K562 (cell line): ENCODE measurements around the gene NPIPB2. TPM values are rescaled to one million over a fixed set of nuclear protein-coding genes. Genes with fewer than 3 reads are reported as not detected.

Source experiments
- CLOCK ChIP-seq: fragments of 250-450 bp; sonication (Bioruptor Pico); IDR thresholded peaks from 2 replicates; pipeline ENCODE4 v1.4.0; 2020; ENCODE audit warnings: mild to moderate bottlenecking, moderate library complexity, borderline replicate concordance
- CTBP1 ChIP-seq: fragments of 450-650 bp; IDR thresholded peaks from 2 replicates; pipeline ENCODE4 v1.6.1; 2016; ENCODE audit warnings: borderline replicate concordance
- CXXC5 ChIP-seq: fragments of 250-450 bp; sonication (Bioruptor Pico); IDR thresholded peaks from 2 replicates; pipeline ENCODE4 v1.8.0; 2022; ENCODE audit warnings: inconsistent platforms, mild to moderate bottlenecking, moderate library complexity
- EGR1 ChIP-seq: fragments of 450-650 bp; conservative IDR thresholded peaks from 2 replicates; pipeline ENCODE4 v1.6.1; 2017; ENCODE audit warnings: mild to moderate bottlenecking
- HDAC6 ChIP-seq: IDR thresholded peaks from 2 replicates; pipeline ENCODE4 v1.6.1; 2012; ENCODE audit warnings: low read depth, mild to moderate bottlenecking, control low read depth, inconsistent platforms, low read length, moderate library complexity
- HNRNPK ChIP-seq: fragments of 200-400 bp; formaldehyde crosslinking; IDR thresholded peaks from one replicate; pipeline ENCODE4 v1.6.1; 2018; ENCODE audit warnings: mild to moderate bottlenecking, low read depth, low read length; ENCODE audit not compliant: poor library complexity, severe bottlenecking
- MNT ChIP-seq, 2 experiments: fragments of 450-650 bp; conservative IDR thresholded peaks; 2 replicates each; pipeline ENCODE4 v1.6.1; 2017; ENCODE audit warnings: mild to moderate bottlenecking in 2 of 2, moderate library complexity in 2 of 2
- NEUROD1 ChIP-seq: fragments of 150-350 bp; IDR thresholded peaks from 2 replicates; pipeline ENCODE4 v1.6.1; 2014; ENCODE audit warnings: borderline replicate concordance, low read length, low read depth; ENCODE audit not compliant: partially characterized antibody
- NKRF ChIP-seq: fragments of 450-650 bp; IDR thresholded peaks from 2 replicates; pipeline ENCODE4 v1.6.1; 2016; ENCODE audit warnings: borderline replicate concordance
- NUFIP1 ChIP-seq: fragments of 450-650 bp; IDR thresholded peaks from 2 replicates; pipeline ENCODE4 v1.6.1; 2018; ENCODE audit not compliant: partially characterized antibody
- SNRNP70 ChIP-seq: fragments of 200-400 bp; formaldehyde crosslinking; optimal IDR thresholded peaks from 2 replicates; pipeline ENCODE3; 2017; ENCODE audit warnings: low read depth, low read length
- polyA plus RNA-seq, 8 experiments: library from polyadenylated mRNA; depleted of rRNA in 4 of 8; stranded (reverse) in 5 of 8; unstranded in 3 of 8; fragments of >200 nt; fragmentation: Nextera tagmentation in 2 of 8; fragmentation: Illumina TruSeq in 1 of 8; extraction: Ambion mirVana in 2 of 8; extraction: Trizol in 1 of 8; gene quantifications; 2 replicates each; pipeline versions ENCODE4 v1.2.1 to v1.2.3, GENCODE V29; 2011 to 2014; ENCODE audit warnings: inconsistent platforms in 1 of 8, missing spikeins in 1 of 8
- total RNA-seq, 7 experiments: library from RNA; depleted of rRNA in 6 of 7; stranded (reverse); fragments of >200 nt in 6 of 7; fragmentation: Illumina TruSeq in 2 of 7; extraction: Trizol in 2 of 7; gene quantifications; 2 replicates each; pipeline versions ENCODE4 v1.2.1 to v1.2.3, GENCODE V29; 2011 to 2021; ENCODE audit warnings: low replicate concordance in 1 of 7
- TF ChIP-seq, protein P1 (sequence below), 2 experiments: fragments of 450-650 bp in 1 of 2; IDR thresholded peaks; 2 replicates each; pipeline ENCODE4 v1.6.1; 2011 to 2017; ENCODE audit warnings: low read depth in 2 of 2, antibody characterized with exemption in 1 of 2, borderline replicate concordance in 1 of 2, low read length in 1 of 2, mild to moderate bottlenecking in 1 of 2, mixed read lengths in 1 of 2; ENCODE audit not compliant: control insufficient read depth in 1 of 2
- TF ChIP-seq, protein P2 (sequence below): fragments of 450-650 bp; formaldehyde crosslinking; IDR thresholded peaks from 2 replicates; pipeline ENCODE4 v1.4.0; 2020; ENCODE audit warnings: mild to moderate bottlenecking, moderate library complexity

The NPIPB2 gene
- total and polyA plus RNA-seq, 9 of the 15 experiments (the other 6 are each of a cell fraction or from before 2014, with no cell fraction given) = 0.21 to 2.9 (median 1.6) TPM; not detected in 1

DNA sequence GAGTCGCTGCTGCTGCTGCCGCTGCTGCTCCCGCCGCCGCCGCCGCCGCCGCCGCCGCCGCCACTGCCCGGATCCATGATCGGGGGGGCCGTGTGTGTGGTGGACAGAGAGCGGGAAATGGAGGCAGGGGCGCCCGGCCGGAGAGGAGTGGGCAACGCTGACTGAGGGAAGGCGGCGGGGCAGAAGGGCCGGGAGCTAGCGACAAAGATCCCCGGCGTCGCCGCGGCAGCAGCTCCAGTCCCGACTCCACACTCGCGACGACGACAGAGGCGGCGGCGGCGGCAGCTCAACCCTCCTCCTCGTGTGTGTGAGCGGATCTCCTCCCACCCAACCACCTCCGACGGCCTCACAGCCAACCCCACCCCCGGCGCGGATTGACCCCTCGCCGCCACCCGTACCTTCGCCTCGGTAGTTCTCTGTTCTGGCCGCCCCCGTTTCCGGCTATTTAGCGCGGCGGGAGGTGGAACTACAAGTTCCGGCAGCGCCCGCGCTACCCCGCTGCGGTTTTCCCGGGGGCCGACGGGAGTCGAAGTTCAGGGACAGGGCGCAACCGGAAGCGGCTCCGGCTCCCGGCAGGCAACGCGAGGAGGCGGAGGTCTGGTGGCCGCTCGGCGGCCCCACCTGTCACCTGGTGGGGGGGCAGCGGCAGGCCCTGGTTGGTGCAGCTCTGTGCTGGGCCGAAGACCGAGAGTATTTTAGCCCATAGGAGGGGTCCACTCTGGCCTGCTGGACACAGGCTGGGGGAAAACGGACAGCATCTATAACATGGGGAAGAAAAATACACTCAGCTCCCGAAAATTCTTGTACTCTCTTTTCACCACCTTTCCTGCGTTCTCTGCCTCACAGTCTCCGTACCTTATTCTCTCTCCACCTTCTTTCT is 26.0 kb downstream of the NPIPB2 start, which contains the start of gene GSPT1 (continued):
- TF ChIP-seq, protein P1, sequence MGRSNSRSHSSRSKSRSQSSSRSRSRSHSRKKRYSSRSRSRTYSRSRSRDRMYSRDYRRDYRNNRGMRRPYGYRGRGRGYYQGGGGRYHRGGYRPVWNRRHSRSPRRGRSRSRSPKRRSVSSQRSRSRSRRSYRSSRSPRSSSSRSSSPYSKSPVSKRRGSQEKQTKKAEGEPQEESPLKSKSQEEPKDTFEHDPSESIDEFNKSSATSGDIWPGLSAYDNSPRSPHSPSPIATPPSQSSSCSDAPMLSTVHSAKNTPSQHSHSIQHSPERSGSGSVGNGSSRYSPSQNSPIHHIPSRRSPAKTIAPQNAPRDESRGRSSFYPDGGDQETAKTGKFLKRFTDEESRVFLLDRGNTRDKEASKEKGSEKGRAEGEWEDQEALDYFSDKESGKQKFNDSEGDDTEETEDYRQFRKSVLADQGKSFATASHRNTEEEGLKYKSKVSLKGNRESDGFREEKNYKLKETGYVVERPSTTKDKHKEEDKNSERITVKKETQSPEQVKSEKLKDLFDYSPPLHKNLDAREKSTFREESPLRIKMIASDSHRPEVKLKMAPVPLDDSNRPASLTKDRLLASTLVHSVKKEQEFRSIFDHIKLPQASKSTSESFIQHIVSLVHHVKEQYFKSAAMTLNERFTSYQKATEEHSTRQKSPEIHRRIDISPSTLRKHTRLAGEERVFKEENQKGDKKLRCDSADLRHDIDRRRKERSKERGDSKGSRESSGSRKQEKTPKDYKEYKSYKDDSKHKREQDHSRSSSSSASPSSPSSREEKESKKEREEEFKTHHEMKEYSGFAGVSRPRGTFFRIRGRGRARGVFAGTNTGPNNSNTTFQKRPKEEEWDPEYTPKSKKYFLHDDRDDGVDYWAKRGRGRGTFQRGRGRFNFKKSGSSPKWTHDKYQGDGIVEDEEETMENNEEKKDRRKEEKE (IDR thresholded peaks at IDR 0.05; ENCODE audit: borderline replicate concordance in 1 of 2, control insufficient read depth in 1 of 2, low read depth in 2 of 2, low read length in 1 of 2) = peak in 1 of 2 experiments; percentile 73; a peak in 1 of 4 replicates
- TF ChIP-seq, protein P2, sequence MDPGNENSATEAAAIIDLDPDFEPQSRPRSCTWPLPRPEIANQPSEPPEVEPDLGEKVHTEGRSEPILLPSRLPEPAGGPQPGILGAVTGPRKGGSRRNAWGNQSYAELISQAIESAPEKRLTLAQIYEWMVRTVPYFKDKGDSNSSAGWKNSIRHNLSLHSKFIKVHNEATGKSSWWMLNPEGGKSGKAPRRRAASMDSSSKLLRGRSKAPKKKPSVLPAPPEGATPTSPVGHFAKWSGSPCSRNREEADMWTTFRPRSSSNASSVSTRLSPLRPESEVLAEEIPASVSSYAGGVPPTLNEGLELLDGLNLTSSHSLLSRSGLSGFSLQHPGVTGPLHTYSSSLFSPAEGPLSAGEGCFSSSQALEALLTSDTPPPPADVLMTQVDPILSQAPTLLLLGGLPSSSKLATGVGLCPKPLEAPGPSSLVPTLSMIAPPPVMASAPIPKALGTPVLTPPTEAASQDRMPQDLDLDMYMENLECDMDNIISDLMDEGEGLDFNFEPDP = no peak
- no peak for TF ChIP-seq HDAC6
- TF ChIP-seq NEUROD1 = peak; percentile 54
- peak; percentile 97 for TF ChIP-seq CXXC5 (CRISPR knock-in tag)
- TF ChIP-seq NUFIP1 = no peak
- TF ChIP-seq NKRF = peak; percentile 76; the same call in 1 of the 2 replicates
- TF ChIP-seq MNT (conservative IDR thresholded peaks at IDR 0.05) = peak; percentile 95 to 97
- peak; percentile 71; the same call in 1 of the 2 replicates for TF ChIP-seq CTBP1
- TF ChIP-seq EGR1 = peak; percentile 94
- TF ChIP-seq SNRNP70 = no peak
- peak; percentile 16 for TF ChIP-seq HNRNPK
- TF ChIP-seq CLOCK (CRISPR knock-in tag) = 0 out of 2 replicates have a peak, but pooled peaks have one; percentile 20
